Measurements from ENCODE around the gene CACNG6.
A peak's percentile ranks its signal among the peaks of the same experiment; 100 is the strongest.
"Not testable (repeated sequence)": the region's sequence is repeated elsewhere in the genome, so short reads cannot be mapped to it uniquely, and the experiment has no call there.

The CACNG6 gene

DNA sequence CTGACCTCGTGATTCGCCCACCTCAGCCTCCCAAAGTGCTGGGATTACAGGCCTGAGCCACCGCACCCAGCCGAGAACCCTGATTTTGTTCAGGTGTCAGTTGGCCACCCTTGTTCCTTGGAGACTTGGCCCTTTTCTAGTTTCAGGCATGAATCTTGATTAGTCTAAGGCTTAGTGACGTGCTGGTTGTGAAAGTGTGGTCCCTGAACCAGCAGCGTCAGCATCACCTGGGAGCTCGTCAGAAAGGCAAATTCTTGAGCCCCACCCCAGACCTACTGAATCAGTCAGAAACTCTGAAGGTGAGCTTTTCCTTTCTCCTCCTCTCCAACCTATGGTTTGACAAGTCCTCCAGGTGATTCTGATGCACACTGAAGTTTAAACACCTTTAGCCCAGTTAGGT, 35.2 kb downstream of the CACNG6 start:
- TF ChIP-seq, protein P1, sequence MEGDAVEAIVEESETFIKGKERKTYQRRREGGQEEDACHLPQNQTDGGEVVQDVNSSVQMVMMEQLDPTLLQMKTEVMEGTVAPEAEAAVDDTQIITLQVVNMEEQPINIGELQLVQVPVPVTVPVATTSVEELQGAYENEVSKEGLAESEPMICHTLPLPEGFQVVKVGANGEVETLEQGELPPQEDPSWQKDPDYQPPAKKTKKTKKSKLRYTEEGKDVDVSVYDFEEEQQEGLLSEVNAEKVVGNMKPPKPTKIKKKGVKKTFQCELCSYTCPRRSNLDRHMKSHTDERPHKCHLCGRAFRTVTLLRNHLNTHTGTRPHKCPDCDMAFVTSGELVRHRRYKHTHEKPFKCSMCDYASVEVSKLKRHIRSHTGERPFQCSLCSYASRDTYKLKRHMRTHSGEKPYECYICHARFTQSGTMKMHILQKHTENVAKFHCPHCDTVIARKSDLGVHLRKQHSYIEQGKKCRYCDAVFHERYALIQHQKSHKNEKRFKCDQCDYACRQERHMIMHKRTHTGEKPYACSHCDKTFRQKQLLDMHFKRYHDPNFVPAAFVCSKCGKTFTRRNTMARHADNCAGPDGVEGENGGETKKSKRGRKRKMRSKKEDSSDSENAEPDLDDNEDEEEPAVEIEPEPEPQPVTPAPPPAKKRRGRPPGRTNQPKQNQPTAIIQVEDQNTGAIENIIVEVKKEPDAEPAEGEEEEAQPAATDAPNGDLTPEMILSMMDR (IDR thresholded peaks at IDR 0.05; ENCODE audit: low read depth, low read length, missing control alignments), result no peak
- no peak overlapping the region for H3K4me3 ChIP-seq (ENCODE audit: low read depth, low read length)
- DNase-seq (ENCODE audit: low read depth), result no peak

GRCh38 chr19:54029301-54029700, 37.9 kb downstream of the CACNG6 start:
- TF ChIP-seq, protein P1 (IDR thresholded peaks at IDR 0.05; ENCODE audit: low read depth, low read length, missing control alignments), result no peak
- DNase-seq (ENCODE audit: low read depth), result no peak
- no peak overlapping the region for H3K4me3 ChIP-seq (ENCODE audit: low read depth, low read length)

DNA sequence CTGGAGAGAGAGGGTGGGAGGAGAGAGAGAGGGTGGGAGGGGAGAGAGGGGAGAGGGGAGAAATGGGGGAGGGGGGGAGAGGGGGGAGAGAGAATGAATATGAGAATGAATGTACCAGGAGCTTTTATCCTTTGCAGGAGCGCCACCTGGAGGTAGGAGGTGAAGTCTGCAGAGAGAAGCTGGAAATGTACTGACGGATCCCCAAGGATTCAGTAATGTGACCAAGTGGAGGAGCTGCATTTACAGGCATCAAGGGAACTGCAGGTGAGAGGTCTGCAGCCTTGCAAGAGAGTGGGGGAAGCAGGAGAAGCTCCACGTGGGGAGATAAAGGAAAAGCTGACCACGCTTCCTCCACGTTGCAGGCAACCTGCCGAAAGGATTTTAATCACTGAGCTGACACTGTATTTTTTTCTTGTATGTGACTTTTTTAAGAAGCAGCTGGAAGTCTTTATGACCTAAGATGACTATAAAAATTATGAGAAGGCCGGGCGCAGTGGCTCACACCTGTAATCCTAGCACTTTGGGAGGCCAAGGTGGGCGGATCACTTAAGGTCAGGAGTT, 38.6 kb downstream of the CACNG6 start:
- TF ChIP-seq, protein P1 (IDR thresholded peaks at IDR 0.05; ENCODE audit: low read depth, low read length, missing control alignments), result peak; percentile 73
- DNase-seq (ENCODE audit: low read depth), result peak; percentile 10
- H3K4me3 ChIP-seq (ENCODE audit: low read depth, low read length), result no peak overlapping the region

GRCh38 chr19:54030895-54031586, 39.6 kb downstream of the CACNG6 start:
- no peak overlapping the region for H3K4me3 ChIP-seq (ENCODE audit: low read depth, low read length)
- TF ChIP-seq, protein P1 (IDR thresholded peaks at IDR 0.05; ENCODE audit: low read depth, low read length, missing control alignments), result peak; percentile 12
- DNase-seq (ENCODE audit: low read depth), result no peak

- TF ChIP-seq, protein P1 (IDR thresholded peaks at IDR 0.05; ENCODE audit: low read depth, low read length, missing control alignments), result no peak
- DNase-seq (ENCODE audit: low read depth), result no peak
- H3K4me3 ChIP-seq (ENCODE audit: low read depth, low read length), result no peak overlapping the region
These were observed 44.1 kb downstream of the CACNG6 start for GRCh38 chr19:54035215-54036178.

DNA sequence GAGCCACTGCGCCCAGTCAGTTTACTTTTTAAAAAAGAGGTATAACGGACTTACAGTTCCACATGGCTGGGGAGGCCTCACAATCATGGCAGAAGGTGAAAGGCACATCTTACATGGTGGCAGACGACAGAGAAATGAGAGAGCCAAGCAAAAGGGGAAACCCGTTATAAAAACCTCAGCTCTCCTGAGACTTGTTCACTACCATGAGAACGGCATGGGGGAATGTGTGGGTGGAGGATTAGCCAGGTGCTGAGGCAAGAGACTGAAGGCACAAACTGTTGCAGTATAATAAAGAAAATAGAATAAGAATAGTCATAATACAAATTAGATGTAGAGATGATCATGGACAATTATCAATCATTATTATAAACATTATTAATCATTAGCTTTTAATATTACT, 45.1 kb downstream of the CACNG6 start:
- H3K4me3 ChIP-seq (ENCODE audit: low read depth, low read length); DNase-seq (ENCODE audit: low read depth): not testable (repeated sequence)

GRCh38 chr19:54040003-54040402, 48.6 kb downstream of the CACNG6 start:
- H3K4me3 ChIP-seq (ENCODE audit: low read depth, low read length), result no peak overlapping the region
- TF ChIP-seq, protein P1 (IDR thresholded peaks at IDR 0.05; ENCODE audit: low read depth, low read length, missing control alignments), result no peak
- no peak for DNase-seq (ENCODE audit: low read depth)
